GM12872 (cell line): ENCODE measurements around the gene ABCF3.

ENCODE experiments used
- CTCF ChIP-seq: IDR thresholded peaks from 3 replicates; pipeline ENCODE4 v1.5.1; 2011; ENCODE audit warnings: low read depth, mild to moderate bottlenecking, low read length, moderate library complexity; ENCODE audit not compliant: insufficient read depth

The ABCF3 gene

DNA sequence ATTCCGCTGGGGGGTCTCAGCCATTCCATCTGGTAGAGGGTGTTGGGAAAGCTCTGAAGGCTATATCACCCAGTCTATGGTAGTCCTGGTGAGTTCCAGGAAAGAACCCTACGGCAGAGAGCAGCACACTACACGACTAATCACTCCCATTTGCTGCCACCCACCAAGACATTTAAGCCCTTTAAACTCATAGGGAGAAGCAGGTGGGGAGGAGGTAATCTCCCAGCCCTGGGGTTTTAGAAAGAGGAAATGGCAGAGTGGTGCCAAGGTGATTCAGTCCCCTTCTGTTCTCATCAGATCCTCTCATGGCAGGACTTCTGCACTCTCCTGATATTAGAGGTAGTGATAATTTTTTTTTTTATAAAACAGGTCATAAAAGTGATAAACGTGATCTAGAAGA, 32.8 kb downstream of the ABCF3 start:
- TF ChIP-seq CTCF: no peak

DNA sequence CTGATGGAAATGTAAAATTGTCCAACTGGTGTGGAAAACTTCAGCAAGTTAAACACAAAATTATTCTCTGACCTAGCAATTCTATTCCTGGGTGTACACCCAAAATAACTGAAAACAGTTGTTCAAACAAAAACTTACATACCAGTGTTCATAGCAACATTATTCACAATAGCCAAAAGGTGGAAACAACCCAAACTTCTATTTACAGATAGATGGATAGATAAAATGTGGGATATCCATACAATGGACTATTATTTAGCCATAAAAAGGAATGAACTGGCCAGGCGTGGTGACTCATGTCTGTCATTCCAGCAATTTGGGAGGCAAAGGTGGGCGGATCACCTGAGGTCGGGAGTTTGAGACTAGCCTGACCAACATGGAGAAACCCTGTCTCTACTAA, 36.5 kb downstream of the ABCF3 start:
- no peak for TF ChIP-seq CTCF

DNA sequence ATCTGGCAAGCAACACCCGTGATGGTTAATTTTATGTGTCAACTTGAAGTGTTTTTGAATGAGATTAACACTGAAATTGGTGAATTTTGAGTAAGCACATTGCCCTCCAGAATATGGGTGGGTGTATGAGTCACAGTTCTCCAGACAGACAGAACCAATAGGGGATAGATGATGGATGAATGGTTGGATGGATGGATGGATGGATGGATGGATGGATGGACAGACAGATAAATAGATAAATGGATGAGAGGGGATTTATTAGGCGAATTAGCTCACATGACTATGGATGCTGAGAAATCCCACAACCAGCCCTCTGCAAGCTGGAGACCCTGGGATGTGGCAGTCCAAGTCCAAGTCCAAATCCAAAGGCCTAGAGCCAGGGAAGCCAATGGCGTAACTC, 37.9 kb downstream of the ABCF3 start:
- no peak for TF ChIP-seq CTCF

DNA sequence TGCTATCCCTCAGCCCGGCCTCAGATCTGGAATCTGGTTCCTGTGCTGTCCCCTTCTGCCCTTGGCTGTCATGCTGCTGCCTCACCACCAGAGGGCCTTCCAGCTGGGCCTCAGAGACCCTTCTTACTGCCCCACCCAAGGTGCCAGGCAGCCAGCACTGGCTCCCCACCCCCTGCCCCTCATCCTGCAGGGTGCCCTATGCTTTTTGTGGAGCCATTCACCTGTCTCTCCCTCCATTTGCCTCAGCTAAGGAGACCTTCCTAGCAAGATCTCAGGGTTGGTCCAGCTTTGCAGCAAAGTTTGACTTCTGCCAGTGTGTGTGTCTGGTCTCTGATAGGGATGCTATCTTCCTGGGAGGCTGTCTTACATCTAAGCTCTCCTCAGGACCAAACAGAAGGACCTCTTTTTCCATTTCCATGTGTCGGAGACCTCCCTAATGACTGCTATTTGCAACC, 41.5 kb downstream of the ABCF3 start:
- peak; percentile 97 for TF ChIP-seq CTCF

- TF ChIP-seq CTCF: no peak
These were observed 42.6 kb downstream of the ABCF3 start for GRCh38 chr3:184228376-184229137.

GRCh38 chr3:184229394-184230080, 43.5 kb downstream of the ABCF3 start, which contains the start of gene VWA5B2:
Gene VWA5B2, plus strand, starts transcription at chr3:184229585. Its CDS starts 944 bp downstream, at chr3:184230529.
- 0 out of 3 replicates have a peak, but pooled peaks have one; percentile 7 for TF ChIP-seq CTCF

DNA sequence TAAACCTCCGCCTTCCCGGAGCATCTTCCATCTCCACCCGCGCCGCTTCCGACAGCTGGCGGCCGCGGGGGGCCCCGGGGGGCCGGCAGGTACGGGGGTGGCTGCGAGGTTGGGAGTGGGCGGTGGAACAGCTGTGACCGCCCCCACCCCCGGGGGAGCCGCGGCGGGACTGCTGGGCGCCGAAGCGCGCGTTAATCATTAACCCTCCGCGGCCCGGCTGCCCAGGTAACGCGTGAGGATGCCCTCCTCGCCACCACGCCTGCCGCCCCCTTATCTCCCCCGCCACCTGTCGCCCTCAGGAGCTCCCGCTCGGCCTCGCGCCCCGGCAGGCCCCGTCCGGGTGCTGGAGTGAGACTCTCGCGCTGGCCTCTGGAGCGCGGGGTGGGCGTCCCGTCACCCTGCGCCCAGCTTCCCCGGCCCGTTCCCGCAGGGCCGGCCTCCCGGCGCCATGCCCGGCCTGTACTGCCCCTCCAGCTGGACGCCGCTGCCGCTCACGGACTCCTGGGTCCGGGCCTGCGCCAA, 44.1 kb downstream of the ABCF3 start:
- no peak for TF ChIP-seq CTCF
